ENCODE results near the gene PHOSPHO1.

PHOSPHO1 gene

DNA sequence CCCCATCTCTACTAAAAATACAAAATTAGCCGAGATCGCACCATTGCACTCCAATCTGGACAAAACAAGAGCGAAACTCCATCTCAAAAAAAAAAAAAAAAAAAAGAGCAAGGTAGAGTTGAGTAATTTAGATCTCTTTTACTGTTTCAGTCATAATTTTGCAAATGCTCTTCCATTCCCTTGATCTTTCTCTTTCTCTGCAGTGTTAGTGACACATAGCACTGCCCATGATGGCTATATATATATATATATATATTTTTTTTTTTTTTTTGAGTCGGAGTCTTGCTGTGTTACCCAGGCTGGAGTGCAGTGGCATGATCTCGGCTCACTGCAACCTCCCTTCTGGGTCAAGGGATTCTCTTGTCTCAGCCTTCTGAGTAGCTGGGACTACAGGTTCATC lies 12.2 kb upstream of the PHOSPHO1 start:
- DNase-seq (ENCODE audit: low read depth in 2 of 2): no peak

DNA sequence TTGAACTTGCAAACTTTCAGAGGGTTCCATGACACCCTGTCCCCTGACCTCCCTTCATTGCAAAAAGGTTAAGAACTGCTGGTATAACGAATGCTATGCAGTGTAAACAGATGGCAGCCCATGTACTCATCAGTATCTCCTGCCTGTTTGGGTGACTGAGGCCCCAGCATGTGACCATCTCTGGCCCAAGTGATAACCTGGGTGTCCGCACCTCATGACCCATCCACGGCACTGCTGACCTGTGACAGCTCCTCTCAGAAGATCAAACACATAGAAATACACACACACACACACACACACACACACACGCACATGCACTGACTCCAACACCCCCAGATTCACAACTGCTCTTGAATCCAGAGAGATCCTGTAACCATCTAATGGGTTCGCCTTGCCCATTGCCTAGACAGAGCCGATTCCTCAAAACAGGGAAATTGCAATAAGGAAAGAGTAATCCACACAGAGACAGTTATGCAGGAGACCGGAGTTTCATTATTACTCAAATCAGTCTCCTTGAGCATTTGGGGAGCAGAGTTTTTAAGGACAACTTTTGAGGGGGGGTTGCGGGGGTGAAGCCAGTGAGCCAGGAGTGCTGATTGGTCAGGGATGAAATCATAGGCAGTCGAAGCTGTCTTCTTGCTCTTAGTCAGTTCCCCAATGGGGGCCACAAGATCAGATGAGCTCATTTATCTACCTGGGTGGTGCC lies 11.3 kb upstream of the PHOSPHO1 start:
- DNase-seq (ENCODE audit: low read depth in 2 of 2): no peak

DNA sequence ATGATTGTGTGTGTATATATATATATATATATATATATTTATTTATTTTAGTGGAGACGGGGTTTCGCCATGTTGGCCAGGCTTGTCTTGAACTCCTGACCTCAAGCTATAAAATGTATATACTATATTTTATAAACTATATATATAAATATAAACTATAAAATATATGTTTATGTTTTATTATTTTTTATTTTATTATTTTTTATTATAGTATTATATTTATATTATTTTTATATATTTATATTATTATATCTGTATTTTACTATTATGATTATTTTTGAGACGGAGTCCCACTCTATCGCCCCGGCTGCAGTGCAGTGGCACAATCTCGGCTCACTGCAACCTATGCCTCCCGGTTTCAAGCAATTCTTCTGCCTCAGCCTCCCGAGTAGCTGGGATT lies 10.5 kb upstream of the PHOSPHO1 start:
- DNase-seq (ENCODE audit: low read depth in 2 of 2): no peak

DNA sequence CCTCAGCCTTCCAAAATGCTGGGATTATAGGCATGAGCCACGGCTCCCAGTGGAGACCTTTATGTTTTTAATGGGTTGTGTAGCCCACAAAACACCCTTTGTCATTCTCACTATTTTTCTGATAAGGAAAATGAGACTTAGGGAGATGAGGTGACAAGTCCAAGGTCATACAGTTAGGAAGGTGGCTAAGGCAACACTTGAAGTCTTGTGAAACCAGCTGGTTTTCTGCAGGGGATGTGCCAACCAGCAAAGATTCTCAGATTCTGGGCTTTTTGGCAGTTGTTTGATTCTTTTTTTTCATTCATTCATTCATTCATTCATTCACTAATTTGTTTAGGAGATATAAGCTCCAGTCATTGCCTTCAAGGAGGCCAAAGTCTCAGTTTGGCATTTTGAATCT lies 10.0 kb upstream of the PHOSPHO1 start:
- DNase-seq (ENCODE audit: low read depth in 2 of 2): no peak

DNA sequence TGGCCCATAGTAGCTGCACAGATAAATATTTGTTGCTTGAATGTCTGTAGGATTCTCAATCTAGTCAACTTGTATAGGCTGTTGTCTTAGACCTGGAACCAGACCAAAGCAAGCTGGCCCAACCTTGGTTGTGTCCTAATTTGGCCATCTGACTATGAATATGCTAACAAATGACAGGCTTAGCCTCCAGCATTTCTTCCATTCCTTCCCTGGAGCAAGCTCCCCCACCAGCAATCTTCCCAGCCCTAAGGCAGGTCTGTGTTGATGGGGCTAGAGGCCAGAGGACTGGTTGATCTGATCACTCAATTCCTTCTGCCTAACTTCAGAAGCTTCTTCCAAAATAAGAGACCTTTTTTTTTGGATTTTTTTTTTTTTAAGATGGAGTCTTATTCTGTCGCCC lies 9.4 kb upstream of the PHOSPHO1 start:
- no peak for DNase-seq (ENCODE audit: low read depth in 2 of 2)

DNA sequence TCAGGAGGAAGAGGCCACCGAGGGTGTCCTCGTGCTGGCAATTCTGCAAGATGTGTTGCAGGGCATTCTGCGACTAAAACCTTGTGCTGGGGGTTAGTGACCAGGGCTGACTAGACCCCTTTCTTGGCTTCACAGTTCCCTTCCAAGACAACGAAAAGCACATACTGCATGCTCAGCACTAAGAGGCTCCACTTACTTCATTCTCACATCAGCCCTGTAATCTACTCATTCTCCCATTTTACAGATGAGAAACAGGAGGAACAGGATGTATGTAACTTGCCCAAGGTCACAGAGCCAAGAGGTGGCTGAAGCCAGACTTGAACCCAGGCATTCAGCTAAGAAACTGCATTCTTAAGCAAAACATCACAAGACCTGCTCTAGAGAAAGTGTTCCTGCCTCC lies 5.3 kb upstream of the PHOSPHO1 start:
- no peak for DNase-seq (ENCODE audit: low read depth in 2 of 2)

DNA sequence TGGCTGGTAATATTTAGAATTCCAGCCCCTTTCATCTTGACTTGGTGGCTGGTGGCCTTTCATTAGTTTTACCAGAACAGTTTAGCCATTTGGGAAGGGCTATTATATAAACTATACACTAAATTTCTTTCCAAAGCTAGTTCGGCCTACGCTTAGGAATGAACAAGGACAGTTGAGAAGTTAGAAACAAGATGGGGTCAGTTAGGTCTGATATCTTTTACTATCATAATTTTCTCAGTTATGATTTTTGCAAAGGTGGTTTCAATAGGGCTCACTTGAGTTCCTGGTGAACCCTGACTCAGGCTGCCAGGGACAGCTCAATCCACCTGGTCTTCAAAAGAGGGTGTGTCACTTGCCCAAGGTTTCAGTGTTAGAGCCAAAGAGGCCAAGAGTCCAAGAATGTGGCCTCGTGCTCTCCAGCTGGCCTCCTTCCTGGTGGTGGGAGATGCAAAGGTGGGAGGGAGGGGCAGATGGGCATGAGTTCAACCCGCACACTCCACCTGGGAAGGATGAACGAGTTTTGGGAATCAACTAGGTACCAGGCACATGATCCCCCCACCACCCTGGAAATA lies 4.0 kb upstream of the PHOSPHO1 start:
- no peak for DNase-seq (ENCODE audit: low read depth in 2 of 2)

DNA sequence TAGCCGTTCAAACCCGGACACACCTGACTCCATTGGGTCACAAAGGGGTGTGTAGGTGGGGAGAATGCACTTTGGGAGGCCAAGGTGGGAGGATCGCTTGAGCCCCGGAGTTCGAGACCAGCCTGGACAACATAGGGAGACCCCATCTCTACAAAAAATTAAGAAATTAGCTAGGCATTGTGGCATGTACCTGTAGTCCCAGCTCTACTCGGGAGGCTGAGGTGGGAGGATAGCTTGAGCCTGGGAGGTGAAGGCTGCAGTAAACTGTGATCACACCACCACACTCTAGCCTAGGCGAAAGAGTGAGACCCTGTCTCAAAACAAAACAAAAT lies 942 bp upstream of the PHOSPHO1 start:
- DNase-seq (ENCODE audit: low read depth in 2 of 2): no peak

DNA sequence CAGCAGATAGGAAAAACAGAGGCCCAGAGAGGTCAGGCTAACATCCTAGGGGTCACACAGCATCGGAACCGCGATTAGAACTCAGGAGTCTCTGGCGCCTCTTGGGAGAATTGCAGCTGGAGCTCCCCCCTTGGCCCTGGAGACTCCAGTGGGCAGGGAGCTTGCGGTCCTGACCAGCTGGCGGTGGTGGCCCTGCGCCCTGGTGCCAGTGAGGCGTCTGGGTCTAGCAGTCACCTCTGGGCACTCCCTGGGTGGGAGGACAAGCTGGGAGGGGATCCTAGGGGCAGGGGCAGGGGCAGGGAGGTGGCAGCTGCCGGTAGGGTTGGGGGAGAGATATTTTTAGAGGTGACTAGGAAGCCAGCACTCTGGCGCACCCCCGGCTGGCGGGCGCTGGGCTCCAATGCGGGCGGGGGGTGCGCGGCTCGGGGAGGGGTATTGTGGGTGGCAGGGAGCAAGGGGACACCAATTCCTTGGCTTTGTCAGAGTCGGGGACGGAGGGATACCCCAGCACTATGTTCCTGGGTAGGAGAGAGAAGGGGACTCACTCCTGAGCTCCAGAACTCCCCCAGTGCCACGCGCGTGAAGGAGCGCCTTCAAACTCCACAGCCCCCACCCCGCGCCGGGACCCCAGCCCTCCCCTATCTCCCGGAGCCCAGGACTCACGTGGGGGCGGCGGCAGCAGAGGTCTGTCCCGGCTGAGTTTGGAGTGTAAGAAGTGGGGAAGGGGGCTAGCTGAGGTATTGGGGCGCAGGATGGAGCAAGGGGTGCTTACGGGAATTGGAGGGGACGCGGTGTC lies 584 bp downstream of the PHOSPHO1 start:
- DNase-seq (ENCODE audit: low read depth in 2 of 2): no peak

DNA sequence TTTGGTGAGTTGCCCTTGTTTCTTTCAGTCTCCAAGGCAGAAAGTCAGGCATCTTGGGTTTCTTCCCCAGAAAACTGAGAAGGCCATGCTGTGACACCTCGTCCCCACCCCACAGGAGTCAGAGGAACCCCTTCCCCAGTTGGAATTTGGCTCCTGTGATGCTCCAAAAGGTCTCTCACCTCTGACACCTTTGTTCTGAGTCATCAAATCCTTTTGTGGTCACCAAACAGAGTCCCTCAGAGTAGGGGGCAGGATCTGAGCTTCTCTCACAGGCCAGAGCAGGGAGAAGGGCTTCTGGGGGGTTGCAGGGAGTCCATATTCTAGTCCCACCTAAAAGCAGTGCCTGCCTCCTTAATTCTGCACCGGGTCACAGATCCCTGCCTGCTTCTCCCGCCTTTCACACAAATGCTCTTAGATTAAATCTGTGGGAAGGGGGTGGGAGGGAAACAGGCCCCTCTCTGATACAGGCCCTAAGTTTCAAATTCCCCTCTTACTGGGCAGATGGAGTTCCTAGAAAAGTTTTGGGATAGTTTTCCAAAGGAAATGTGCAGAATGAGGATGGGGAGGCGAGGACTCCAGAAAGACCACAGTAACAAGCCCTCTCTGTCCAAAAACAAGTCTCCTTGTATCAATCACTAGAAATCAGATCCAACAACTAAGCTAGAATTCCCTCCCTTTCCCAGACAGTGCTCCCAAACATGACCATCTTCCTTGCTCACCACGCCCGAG lies 1.3 kb downstream of the PHOSPHO1 start:
- DNase-seq (ENCODE audit: low read depth in 2 of 2): no peak

DNA sequence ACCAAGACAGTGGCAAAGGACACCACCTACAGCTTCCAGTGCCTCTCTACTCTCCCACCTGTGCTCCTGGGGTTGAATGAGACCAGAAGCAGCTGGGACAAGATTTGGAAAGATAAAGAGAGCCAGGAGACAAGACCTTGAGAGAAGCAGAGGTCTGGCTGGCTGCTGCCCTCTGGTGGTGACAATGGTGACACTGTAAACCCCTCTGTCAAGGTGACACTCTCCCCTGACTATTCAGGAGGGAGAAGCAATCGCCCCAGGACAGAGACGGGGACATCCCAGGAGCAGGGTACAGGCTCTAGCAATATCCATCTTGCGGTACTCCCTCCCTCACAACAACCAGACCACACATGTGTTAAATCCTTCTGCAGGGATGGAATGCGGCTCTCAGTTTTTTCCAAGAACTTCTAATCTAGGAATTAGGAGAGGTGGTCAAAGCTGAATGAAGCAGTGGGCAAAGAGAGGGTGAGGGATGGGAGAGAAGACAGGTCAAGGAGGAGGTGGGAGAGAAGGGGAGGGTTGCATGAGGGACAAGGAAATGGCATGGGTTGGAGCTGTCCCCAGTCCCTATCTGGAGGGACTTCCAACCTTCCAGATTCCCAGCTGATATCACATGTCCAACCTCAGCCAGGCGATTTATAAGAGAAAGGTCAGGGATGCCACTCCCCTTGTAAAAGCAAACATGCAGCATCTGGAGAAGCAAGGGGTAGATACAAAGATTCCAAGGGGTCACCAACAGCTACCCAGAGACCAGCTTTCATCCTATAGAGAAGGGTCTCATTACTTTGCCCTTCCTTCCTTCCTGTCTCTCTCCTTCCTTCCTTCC lies 2.9 kb downstream of the PHOSPHO1 start:
- DNase-seq (ENCODE audit: low read depth in 2 of 2): peak; percentile 70 to 71

DNA sequence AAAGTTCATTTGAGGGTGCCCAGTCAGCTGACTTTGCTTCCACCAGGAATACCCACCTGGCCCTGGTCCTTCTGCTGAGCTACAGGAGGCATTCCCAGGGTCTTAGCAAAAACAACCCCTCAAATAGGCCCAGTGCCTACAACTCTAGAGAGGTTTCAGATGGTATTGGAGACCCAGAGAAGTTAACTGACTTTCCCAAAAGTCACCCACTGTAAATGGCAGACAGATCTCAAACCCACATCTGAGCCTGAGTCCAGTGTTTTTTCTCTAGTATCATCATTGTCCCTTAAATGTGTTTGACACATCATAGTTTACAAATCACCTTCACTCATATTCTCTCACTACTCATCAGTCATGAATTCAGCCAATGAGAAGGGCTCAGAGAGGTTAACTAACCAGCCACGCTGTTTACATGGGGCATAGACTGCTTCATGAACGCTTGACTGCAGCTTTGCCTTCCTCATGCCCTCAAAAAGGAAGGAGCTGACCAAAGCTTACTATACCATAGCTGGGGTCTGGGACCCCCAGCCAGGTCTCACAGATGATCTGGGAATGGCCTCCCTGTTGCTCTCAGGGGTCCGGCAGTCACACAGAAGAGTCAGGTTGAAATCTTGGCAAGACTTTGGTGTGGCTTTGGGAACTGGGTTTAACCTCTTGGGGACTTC lies 3.7 kb downstream of the PHOSPHO1 start:
- DNase-seq (ENCODE audit: low read depth in 2 of 2): no peak

DNA sequence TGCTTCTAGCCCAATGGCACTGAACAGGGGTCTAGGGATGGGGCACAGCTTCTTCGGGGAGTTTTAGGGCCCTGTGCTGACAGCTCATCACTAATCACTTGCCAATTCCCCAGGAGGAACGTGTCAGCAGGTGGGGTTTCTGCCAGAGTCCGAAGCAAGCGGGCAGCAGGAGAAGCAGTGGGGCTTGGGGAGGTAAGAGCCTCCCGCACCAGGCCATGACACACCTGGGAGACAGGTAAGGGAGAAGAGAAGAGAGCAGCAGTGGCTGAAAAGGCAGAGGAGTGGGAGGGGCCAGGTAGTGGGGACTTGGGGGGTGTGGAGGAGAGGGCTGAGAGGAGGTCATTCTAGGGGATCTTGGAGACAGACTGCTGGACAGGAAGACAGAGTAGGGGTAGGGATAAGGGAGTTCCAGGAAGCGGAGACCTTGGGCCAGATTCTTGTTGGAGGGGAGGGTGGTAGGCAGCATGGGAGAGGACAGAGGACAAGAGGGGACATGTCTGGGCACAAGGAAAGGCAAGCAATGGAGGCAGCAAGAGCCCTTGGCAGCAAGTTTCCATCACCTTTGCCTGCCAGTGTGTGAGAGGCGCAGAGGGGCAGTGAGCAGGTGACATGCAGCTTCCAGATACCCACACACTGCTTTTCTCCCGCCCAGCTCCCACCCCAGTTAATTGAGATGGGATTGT lies 4.9 kb downstream of the PHOSPHO1 start:
- DNase-seq (ENCODE audit: low read depth in 2 of 2): no peak

DNA sequence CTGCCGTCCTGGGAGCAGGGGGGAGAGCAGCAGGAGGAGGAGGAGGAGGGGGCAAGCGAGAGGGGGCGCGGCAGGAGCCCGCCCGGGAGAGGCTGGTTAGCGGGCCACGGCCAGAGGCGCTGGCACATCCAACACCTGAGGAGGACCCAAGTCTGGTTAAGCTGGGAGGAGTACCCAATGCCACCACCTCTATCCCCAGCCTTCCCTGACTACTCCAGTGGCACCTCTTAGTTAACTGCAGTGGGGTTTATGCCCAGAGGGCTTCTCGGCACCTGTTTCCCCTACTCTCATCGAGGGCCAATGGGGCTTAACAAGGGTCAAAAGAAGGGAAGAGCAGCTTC lies 5.6 kb downstream of the PHOSPHO1 start:
- no peak for DNase-seq (ENCODE audit: low read depth in 2 of 2)

DNA sequence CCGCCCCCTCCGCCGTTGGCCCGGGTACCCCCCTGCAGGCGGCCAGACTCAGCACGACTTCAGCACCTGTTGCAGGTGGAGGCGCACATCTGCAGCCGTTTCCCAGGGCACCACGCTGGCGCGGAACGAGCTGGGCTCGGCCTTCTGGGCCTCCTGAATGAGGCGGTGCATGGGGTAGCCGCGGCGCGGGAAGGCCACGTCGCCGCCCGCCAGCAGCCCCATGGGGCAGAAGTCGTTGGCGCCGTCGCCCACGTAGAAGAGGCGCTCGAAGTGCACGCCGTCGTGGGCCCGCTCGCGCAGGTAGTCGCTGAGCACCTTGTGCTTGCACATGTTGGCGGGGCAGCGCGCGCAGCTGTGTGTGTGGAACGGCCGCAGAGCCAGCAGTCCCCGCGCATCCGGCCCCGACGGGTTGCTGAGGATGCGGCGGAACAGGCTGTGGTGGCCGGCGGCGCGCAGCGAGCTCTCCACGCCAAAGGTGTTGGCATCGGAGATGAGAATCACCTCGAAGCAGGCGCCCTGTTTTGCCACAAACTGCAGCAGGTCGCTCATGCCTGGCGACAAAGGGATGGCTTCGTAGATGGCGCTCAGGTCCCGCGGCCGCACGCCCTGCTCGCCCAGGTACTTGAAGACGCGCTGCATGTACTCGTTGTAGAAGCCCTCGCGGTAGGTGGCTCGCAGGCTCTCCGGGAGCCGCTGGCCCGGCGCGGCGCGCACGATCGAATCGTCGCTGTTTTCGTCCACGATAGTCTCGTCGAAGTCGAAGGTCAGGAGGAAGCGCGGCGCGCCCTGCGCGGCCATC lies 6.2 kb downstream of the PHOSPHO1 start:
- peak in 1 of 2 donors; percentile 49 for DNase-seq (ENCODE audit: low read depth in 2 of 2)

DNA sequence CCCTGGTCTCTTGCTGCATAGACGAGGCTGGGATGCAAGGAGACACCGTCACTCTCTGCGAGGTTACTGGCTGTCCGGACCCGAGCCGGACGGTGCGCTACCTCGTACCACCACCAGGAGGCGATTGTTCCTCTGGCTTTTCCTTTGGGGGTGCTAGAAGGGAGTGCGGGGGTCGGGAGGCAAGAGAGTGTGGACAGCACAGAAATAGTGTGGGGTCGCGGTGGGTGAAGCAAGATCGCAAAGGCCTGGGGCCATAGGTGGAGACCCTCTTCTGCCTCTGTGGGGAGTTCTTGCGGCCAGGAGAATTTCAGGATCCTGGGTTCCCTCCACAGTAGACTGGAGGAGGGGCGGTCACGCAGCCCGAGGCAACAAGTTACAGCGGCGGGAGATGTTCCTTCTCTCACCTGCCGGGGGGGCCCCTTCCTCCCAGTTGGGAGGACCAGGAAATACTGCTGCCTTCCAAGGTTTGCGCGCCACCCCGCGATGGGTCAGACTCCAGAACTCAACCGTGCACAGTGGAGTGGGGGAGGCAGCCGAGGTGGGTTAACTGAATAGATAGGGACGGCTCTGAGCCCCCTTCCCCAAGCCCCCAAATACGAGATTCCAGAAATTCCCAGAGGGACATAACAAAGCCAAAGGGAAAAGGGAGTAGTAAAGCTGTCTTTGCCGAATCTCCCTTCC lies 6.9 kb downstream of the PHOSPHO1 start:
- DNase-seq (ENCODE audit: low read depth in 2 of 2): no peak

DNA sequence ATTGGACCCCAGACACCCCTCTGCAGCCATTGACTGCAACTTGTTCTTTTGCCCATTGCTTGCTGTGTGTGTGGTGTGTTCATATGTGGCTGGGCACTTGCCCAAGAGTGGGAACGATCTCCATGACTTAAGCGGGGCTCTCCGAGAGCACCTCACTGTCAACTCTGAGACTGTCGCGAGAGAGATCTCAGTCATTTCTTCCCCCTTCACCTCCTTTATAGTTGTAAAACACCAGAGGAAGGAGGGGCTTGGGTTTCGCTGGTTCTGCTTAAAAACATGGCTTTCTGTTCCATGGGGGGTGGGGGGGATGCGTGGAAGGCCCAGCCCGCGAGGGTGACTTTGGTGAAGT lies 7.4 kb downstream of the PHOSPHO1 start:
- no peak for DNase-seq (ENCODE audit: low read depth in 2 of 2)

DNA sequence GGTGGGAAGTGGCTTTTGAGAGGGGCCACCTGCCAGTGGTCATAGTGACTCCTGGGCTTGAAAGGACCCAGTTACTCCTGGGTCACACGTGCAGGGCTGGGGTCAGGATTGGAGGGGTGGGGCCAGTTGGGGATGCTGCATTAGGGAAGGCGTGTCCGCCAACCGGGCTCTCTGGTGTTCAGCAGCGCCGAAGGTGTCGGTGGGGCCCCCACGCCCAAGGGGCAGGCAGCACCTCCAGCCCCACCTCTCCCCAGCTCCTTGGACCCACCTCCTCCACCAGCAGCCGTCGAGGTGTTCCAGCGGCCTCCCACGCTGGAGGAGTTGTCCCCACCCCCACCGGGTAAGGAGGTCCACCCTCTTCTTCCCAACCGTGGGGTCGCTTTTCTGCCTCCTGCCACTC lies 10.6 kb downstream of the PHOSPHO1 start:
- no peak for DNase-seq (ENCODE audit: low read depth in 2 of 2)

All from stimulated activated CD8-positive, alpha-beta memory T cell treated with anti-CD3 and anti-CD28 coated beads, Interleukin-7, amount 100 ng/mL, for 4 hours (primary cell).